CD1c-positive myeloid dendritic cell (primary cell): ENCODE results near the gene KRT75.
"Not testable (repeated sequence)": the region's sequence is repeated elsewhere in the genome, so short reads cannot be mapped to it uniquely, and the experiment has no call there.

Source experiments
- DNase-seq: peaks from one replicate; pipeline ENCODE4 v3.0.0-alpha.2; 2016; ENCODE audit errors: extremely low spot score

KRT75 gene

GRCh38 chr12:52434081-52434733 lies at the start of gene KRT75:
Gene KRT75 (minus strand): TSS chr12:52434371. CDS start chr12:52434304, 67 bp downstream.
- no peak for DNase-seq

- no peak for DNase-seq
These were observed 45.9 kb upstream of the KRT75 start for GRCh38 chr12:52480073-52480472.

GRCh38 chr12:52477651-52478050 lies 43.5 kb upstream of the KRT75 start:
- DNase-seq: no peak

- DNase-seq: no peak
These were observed 40.0 kb upstream of the KRT75 start for GRCh38 chr12:52474212-52474611.

GRCh38 chr12:52473768-52474167 lies 39.6 kb upstream of the KRT75 start, which contains the start of gene KRT6C:
Gene KRT6C (minus strand): TSS chr12:52473805. CDS start chr12:52473737, 68 bp downstream.
- DNase-seq: no peak

GRCh38 chr12:52469853-52470252 lies 35.7 kb upstream of the KRT75 start:
- no peak for DNase-seq

- DNase-seq: no peak
These were observed 30.7 kb upstream of the KRT75 start for GRCh38 chr12:52464897-52465296.

GRCh38 chr12:52461693-52462092 lies 27.5 kb upstream of the KRT75 start:
- no peak for DNase-seq

- no peak for DNase-seq
These were observed 24.7 kb upstream of the KRT75 start for GRCh38 chr12:52458861-52459260.

- no peak for DNase-seq
These were observed 21.6 kb upstream of the KRT75 start for GRCh38 chr12:52455821-52456220.

GRCh38 chr12:52454411-52455201 lies 20.4 kb upstream of the KRT75 start:
- no peak for DNase-seq

- no peak for DNase-seq
These were observed 17.9 kb upstream of the KRT75 start, which contains the start of gene KRT6B for GRCh38 chr12:52452101-52452500. Gene KRT6B (minus strand): TSS chr12:52452146. CDS start chr12:52452078, 68 bp downstream.

GRCh38 chr12:52448228-52448627 lies 14.1 kb upstream of the KRT75 start:
- no peak for DNase-seq

GRCh38 chr12:52447196-52447595 lies 13.0 kb upstream of the KRT75 start:
- not testable (repeated sequence) for DNase-seq

GRCh38 chr12:52446367-52447045 lies 12.3 kb upstream of the KRT75 start:
- DNase-seq: no peak

- DNase-seq: no peak
These were observed 11.7 kb upstream of the KRT75 start for GRCh38 chr12:52445876-52446275.

- no peak for DNase-seq
These were observed 10.8 kb upstream of the KRT75 start for GRCh38 chr12:52444647-52445595.

GRCh38 chr12:52443966-52444365 lies 9.8 kb upstream of the KRT75 start:
- DNase-seq: no peak

- DNase-seq: no peak
These were observed 8.5 kb upstream of the KRT75 start for GRCh38 chr12:52442600-52443061.

- peak; percentile 1 for DNase-seq
These were observed 7.2 kb upstream of the KRT75 start for GRCh38 chr12:52441320-52441911.

- DNase-seq: no peak
These were observed 6.7 kb upstream of the KRT75 start for GRCh38 chr12:52440821-52441319.
